ENCODE data around the gene SYNGR2. TPM values are rescaled to one million over a fixed set of nuclear protein-coding genes. Genes with fewer than 3 reads are reported as not detected.

The SYNGR2 gene
- total RNA-seq, 2 donors from 2014 or later, result 39.2 to 39.6 TPM

- Histone ChIP-seq H3K27me3 (ENCODE audit: control insufficient read depth, insufficient read depth, low read length, poor library complexity, severe bottlenecking) (no peaks in the 10 kb centered on the region), H3K9me3 (ENCODE audit: control insufficient read depth, low read length) (no peaks in the 10 kb centered on the region), H3K9ac (ENCODE audit: extremely low read depth, low read length, poor library complexity, severe bottlenecking) (no peak overlapping the region), H3K4me1 (ENCODE audit: control insufficient read depth, insufficient read depth, low read length) (no peaks in the 10 kb centered on the region), H3K36me3 (ENCODE audit: control insufficient read depth, insufficient read depth, low read length) (no peaks in the 10 kb centered on the region), H3K4me3 (ENCODE audit: low read length) (no peak overlapping the region), H3K27ac (ENCODE audit: low read depth, low read length) (no peak overlapping the region)
- H3K27ac Mint-ChIP-seq, result no peak overlapping the region
- TF ChIP-seq CTCF (conservative IDR thresholded peaks at IDR 0.05), result no peak
- no peaks in the 10 kb centered on the region for H3K4me1 Mint-ChIP-seq
- no peaks in the 10 kb centered on the region for H3K36me3 Mint-ChIP-seq (ENCODE audit: low read depth)
- no peaks in the 10 kb centered on the region for H3K9me3 Mint-ChIP-seq
- H3K4me3 Mint-ChIP-seq, result peak overlapping the region; percentile 31
- DNase-seq, result peak; percentile 100
- 42 to 57% methylated on average over 37 to 58 of the region's 58 CpGs for WGBS, 2 experiments (ENCODE audit: insufficient coverage in 1 of 2, insufficient read length in 1 of 2)
- peaks cover 12% of the 10 kb centered on the region for H3K27me3 Mint-ChIP-seq (ENCODE audit: insufficient read depth)
These were observed 28.0 kb upstream of the SYNGR2 start for GRCh38 chr17:78140169-78141051.

GRCh38 chr17:78141437-78142118 lies 26.8 kb upstream of the SYNGR2 start:
- no peaks in the 10 kb centered on the region for H3K36me3 Mint-ChIP-seq (ENCODE audit: low read depth)
- DNase-seq, result peak; percentile 61
- Histone ChIP-seq H3K27ac (ENCODE audit: low read depth, low read length) (no peak overlapping the region), H3K4me3 (ENCODE audit: low read length) (no peak overlapping the region), H3K9me3 (ENCODE audit: control insufficient read depth, low read length) (no peaks in the 10 kb centered on the region), H3K27me3 (ENCODE audit: control insufficient read depth, insufficient read depth, low read length, poor library complexity, severe bottlenecking) (no peaks in the 10 kb centered on the region), H3K36me3 (ENCODE audit: control insufficient read depth, insufficient read depth, low read length) (no peaks in the 10 kb centered on the region), H3K4me1 (ENCODE audit: control insufficient read depth, insufficient read depth, low read length) (no peaks in the 10 kb centered on the region), H3K9ac (ENCODE audit: extremely low read depth, low read length, poor library complexity, severe bottlenecking) (no peak overlapping the region)
- peaks cover 10% of the 10 kb centered on the region for H3K27me3 Mint-ChIP-seq (ENCODE audit: insufficient read depth)
- TF ChIP-seq CTCF (conservative IDR thresholded peaks at IDR 0.05), result no peak
- no peak overlapping the region for H3K4me3 Mint-ChIP-seq
- H3K4me1 Mint-ChIP-seq, result no peaks in the 10 kb centered on the region
- 91 to 92% methylated on average over 14 to 20 of the region's 20 CpGs for WGBS, 2 experiments (ENCODE audit: insufficient coverage in 1 of 2, insufficient read length in 1 of 2)
- H3K27ac Mint-ChIP-seq, result no peak overlapping the region
- H3K9me3 Mint-ChIP-seq, result no peaks in the 10 kb centered on the region

GRCh38 chr17:78142119-78142861 lies 26.1 kb upstream of the SYNGR2 start:
- Mint-ChIP-seq H3K27ac (no peak overlapping the region), H3K36me3 (ENCODE audit: low read depth) (no peaks in the 10 kb centered on the region), H3K4me1 (no peaks in the 10 kb centered on the region), H3K27me3 (ENCODE audit: insufficient read depth) (peaks cover 10% of the 10 kb centered on the region), H3K9me3 (no peaks in the 10 kb centered on the region), H3K4me3 (no peak overlapping the region)
- Histone ChIP-seq H3K9me3 (ENCODE audit: control insufficient read depth, low read length) (no peaks in the 10 kb centered on the region), H3K9ac (ENCODE audit: extremely low read depth, low read length, poor library complexity, severe bottlenecking) (no peak overlapping the region), H3K4me3 (ENCODE audit: low read length) (no peak overlapping the region), H3K27me3 (ENCODE audit: control insufficient read depth, insufficient read depth, low read length, poor library complexity, severe bottlenecking) (no peaks in the 10 kb centered on the region), H3K4me1 (ENCODE audit: control insufficient read depth, insufficient read depth, low read length) (no peaks in the 10 kb centered on the region), H3K27ac (ENCODE audit: low read depth, low read length) (no peak overlapping the region), H3K36me3 (ENCODE audit: control insufficient read depth, insufficient read depth, low read length) (no peaks in the 10 kb centered on the region)
- DNase-seq, result peak; percentile 80
- 90 to 93% methylated on average over 13 to 16 of the region's 16 CpGs for WGBS, 2 experiments (ENCODE audit: insufficient coverage in 1 of 2, insufficient read length in 1 of 2)
- TF ChIP-seq CTCF (conservative IDR thresholded peaks at IDR 0.05), result no peak
